ENCODE data around the gene RHEX.

Gene RHEX

GRCh38 chr1:206120406-206120805 is 67.4 kb downstream of the RHEX start:
- no peak for DNase-seq

GRCh38 chr1:206121269-206121668 is 68.3 kb downstream of the RHEX start:
- DNase-seq = no peak

GRCh38 chr1:206122686-206123085 is 69.7 kb downstream of the RHEX start:
- DNase-seq = no peak

GRCh38 chr1:206125346-206125745 is 72.4 kb downstream of the RHEX start:
- DNase-seq = no peak

GRCh38 chr1:206127336-206127735 is 74.4 kb downstream of the RHEX start:
- no peak for DNase-seq

GRCh38 chr1:206128196-206128595 is 75.2 kb downstream of the RHEX start:
- DNase-seq = peak; percentile 76

GRCh38 chr1:206131037-206131436 is 78.1 kb downstream of the RHEX start:
- no peak for DNase-seq

- DNase-seq = no peak
Measured at GRCh38 chr1:206133751-206134415, 80.9 kb downstream of the RHEX start.

- no peak for DNase-seq
Measured at GRCh38 chr1:206135248-206135647, 82.3 kb downstream of the RHEX start.

GRCh38 chr1:206136241-206136640 is 83.3 kb downstream of the RHEX start:
- no peak for DNase-seq

- DNase-seq = no peak
Measured at GRCh38 chr1:206142011-206142410, 89.0 kb downstream of the RHEX start.

GRCh38 chr1:206142770-206143169 is 89.8 kb downstream of the RHEX start:
- DNase-seq = no peak

- no peak for DNase-seq
Measured at GRCh38 chr1:206143537-206144172, 90.7 kb downstream of the RHEX start.

- DNase-seq = no peak
Measured at GRCh38 chr1:206144605-206145004, 91.6 kb downstream of the RHEX start.

- no peak for DNase-seq
Measured at GRCh38 chr1:206145771-206146290, 92.9 kb downstream of the RHEX start.

Data from EL (cell line).